Hepatic stellate cell (primary cell): ENCODE measurements around the gene MYORG.
A peak's percentile ranks its signal among the peaks of the same experiment; 100 is the strongest.
"Not testable (repeated sequence)": the region's sequence is repeated elsewhere in the genome, so short reads cannot be mapped to it uniquely, and the experiment has no call there.

Source experiments
- DNase-seq: peaks from one replicate; pipeline ENCODE4 v3.0.0; 2011; ENCODE audit warnings: low spot score

MYORG gene

DNA sequence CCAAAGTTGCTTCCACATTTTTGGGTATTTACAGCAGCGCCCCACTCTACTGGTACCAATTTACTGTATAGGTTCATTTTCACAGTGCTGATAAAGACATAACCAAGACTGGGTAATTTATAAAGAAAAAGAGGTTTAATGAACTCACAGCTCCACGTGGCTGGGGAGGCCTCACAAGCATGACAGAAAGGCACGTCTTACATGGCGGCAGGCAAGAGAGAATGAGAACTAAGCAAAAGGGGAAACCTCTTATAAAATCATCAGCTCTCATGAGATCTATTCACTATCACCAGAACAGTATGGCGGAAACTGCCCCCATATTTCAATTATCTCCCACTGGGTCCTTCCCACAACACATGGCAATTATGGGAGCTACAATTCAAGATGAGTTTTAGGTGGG is 7.9 kb downstream of the MYORG start:
- not testable (repeated sequence) for DNase-seq

DNA sequence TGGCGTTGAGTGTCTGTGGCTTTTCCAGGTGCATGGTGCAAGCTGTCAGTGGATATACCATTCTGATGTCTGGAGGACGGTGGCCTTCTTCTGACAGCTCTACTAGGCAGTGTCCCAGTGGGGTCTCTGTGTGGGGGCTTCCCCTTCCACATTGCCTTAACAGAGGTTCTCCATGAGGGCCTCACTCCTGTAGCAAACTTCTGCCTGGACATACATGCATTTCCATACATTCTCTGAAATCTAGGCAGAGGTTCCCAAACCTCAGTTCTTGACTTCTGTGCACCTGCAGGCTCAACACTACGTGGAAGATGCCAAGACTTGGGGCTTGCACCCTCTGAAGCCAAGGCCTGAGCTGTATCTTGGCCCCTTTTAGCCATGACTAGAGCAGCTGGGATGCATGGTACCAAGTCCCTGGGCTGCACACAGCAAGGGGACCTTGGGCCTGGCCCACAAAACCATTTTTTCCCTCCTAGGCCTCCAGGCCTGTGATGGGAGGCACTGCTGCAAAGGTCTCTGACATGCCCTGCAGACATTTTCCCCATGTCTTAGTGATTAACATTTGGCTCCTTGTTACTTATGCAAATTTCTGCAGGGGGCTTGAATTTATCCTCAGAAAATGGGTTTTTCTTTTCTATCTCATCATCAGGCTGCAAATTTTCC is 8.8 kb downstream of the MYORG start:
- DNase-seq = not testable (repeated sequence)

DNA sequence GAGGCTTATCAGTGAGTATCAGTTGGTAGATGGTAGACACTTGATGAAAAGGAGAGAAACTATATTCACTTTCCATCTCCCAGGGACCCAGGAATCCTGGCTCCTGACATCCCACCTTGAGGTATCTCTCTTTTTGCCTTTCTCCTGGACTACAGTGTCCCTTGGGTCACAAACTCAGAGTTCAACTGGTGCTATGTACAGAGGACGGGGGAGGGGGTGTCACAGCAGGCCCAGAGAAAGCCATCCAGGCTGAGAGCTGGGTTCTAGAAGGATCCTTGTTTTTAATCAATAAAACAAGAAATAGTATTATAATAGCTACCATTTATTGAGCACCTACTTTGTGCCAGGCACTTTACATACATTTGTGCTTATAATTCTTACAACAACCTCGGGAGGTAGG is 10.3 kb downstream of the MYORG start:
- DNase-seq = no peak

DNA sequence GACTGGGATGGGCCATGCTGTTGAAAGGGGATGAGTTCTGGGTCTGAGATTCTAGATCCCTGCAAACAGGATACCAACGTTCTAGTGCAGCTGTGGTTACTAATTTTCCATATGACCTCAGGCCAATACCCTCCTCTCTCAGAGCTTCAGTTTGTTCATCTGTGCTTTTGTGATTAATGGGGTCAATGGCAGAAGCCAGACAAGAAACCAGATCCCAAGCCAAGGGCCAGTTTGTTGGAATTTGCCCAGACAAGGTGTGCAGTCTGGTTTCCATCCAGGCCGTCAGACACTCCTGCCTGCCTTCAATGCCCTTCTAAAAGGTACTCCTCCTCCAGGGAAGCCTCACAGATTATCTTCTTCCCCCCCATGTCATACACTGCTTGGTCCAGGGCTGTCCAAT is 11.4 kb downstream of the MYORG start:
- no peak for DNase-seq

DNA sequence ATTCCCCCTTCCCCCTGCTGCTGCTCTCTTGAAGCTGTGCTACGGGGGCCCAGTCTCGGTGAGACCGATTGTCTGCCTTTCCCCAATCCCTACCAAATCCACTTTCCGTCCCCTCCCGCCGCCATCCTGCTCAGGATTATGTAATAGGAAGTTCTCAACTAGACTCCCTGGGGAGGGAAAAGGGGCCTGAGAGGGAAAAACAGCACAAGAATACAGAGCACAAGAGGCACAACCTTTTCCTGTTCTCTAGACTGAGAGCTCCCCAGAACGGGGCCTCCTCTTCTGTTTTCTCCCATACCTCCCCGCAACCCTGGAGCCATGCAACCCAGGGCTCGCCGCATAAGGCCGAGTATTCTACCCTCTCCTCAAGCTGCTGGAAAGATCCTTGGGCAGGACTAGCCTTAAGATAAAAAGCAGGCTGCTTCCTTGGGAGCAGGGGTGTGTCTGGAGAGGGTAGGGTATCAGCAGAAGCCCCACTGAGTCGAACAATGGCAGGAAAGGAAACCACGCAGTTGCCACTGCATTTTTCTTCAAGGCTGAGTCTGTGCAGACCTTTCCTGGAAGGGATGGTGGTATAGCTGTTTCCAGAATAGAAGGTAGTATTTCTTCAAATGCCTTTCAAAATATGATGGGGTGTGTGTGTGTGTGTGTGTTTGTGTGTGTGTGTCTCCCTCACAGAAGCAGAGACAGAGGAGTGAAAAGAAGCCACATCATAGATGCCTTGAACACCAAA is 12.9 kb downstream of the MYORG start:
- no peak for DNase-seq

DNA sequence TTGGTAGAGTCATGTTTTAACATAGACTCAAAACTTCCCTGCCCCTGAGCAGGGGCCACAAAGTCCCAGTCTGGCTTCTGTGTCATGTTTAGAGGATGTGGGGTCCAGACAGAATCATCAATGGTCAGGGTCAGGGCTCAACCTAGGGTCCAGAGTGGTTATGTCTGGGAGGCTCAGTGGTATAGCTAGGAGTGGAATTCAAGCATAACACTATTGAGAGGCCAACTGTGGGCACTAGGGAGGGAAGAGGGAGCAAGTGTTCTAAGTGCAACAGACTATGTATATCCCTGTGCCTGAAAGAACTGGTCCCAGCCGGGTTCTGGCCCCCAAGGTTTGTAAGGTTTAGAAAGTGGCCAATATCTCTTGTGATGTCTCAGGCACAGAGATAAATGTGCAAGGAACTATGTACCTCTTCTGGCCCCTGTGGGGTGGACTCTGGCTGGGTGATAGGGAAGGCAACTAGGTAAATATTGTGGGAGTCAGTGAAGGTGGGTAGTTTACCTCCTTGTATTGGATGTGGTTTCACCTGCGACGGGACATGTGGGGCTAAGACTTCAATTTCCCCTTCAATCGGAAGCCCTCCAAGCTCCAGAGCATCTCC is 14.0 kb downstream of the MYORG start:
- no peak for DNase-seq

DNA sequence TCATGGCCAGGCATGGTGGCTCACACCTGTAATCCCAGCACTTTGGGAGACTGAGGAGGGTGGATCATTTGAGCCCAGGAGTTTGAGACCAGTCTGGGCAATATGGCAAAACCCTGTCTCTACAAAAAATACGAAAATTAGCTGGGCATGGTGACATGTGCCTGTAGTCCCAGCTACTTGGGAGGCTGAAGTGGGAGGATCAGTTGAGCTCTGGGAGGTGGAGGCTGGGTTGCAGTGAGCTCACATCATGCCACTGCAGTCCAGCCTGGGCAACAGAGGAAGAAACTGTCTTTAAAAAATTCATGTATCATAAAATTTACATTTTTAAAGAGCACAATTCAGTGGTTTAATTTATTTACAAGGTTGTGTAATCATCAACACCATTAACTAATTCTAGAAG is 23.7 kb downstream of the MYORG start:
- not testable (repeated sequence) for DNase-seq

DNA sequence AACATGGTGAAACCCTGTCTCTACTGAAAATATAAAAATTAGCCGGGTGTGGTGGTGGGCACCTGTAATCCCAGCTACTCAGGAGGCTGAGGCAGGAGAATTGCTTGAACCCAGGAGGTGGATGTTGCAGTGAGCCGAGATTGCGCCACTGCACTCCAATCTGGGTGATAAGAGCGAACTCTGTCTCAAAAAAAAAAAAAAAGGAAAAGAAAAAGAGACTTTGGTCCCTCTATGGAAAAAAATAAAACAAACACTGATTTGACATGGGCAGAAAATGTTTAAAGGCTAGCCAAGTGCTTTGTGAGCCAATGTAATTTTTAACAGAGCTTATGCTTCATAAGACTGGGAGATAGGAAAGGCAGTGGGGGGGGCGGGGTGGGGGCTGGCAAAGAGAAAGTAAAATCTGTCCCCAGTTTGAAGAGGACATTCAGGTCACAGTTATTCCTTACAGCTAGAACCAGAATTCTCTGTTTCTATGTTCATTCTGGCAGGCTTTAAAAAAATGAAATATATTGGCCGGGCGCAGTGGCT is 24.5 kb downstream of the MYORG start:
- DNase-seq = not testable (repeated sequence)

DNA sequence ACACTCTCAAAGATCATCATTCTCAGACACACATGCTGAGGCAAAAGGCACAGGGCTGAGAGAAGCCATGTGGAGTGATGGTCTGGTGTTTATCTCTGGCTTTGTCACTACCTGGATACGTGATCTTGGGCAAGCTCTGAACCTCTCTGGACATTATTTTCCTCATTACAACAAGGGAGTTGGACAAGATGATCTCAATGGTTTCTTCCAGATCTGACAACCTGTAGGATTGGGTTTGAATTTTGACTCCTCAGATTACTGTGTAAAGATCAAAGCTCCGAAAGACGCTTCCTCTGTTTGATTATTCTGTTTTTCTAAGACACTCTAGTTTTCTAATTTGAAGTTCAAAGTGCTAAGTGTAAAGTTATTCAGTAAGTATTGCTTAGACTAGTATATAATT is 27.4 kb downstream of the MYORG start:
- DNase-seq = no peak

DNA sequence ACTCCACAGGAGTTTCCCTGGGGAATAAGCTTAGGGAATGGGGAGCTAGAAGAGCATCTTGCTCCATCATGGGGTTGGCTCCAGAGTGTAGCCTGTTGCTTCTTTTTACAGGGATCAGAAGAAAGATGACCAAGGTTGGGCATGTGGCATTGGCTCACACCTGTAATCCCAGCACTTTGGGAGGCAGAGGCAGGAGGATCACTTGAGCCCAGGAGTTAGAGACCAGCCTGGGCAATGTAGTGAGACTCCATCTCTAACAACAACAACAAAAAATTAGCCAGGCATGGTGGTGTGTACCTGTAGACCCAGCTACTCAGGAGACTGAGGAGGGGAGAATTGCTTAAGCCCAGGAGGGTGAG is 28.9 kb downstream of the MYORG start:
- DNase-seq = no peak

DNA sequence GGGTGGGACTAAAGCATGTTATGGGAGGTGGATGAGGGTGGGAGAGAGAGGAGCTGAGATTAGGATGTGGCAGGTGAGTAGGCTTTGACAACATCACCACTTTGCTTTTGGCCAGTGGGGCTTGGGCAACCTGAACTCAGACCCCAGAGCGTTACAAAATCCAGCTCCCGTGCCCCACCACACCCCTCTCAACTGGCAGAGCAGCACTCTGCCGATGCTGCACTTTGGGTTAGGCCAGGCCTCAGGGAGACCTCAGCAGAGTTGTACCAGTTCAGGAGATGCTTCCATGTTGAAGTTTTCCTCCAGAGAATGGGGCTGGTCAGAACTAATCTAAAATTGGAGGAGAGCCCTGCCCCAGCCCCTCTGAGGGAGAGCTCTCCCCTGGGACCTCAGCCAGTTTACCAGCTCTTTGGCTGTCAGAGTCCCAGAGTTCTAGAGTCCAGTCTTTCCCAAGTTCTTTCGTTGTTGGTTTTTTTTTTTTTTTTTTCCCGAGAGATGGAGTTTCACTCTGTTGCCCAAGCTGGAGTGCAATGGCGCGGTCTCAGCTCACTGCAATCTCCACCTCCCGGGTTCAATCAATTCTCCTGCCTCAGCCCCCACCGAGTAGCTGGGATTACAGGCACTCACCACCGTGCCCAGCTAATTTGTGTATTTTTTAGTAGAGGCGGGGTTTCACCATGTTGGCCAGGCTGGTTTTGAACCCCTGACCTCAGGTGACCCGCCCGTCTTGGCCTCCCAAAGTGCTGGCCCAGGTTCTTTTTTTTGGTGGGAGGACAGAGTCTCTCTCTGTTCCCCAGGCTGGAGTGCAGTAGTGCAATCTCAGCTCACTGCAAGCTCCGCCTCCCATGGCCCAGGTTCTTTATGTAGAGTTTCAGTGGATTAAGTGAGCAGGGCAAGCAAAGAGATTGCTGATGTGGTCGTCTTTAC is 29.6 kb downstream of the MYORG start:
- DNase-seq = no peak

DNA sequence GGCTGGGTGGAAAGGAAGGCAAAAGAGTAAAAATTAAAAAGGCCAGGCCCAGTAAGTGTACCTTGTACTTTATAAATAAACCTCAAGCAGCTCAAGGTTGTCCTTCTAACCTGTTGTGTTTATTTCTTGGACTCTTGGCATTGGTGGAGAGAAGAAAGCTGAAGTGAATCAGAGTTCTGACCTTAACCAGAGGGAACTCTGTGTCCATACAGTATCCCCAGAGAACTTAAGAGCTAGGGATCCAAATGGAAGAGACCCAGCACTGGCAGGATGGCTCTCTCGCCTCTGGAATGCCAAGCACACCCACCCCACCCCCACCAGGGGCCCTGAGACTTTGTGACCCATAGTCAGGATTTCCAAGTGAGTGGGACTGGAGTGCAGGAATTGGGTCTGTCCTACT is 33.1 kb downstream of the MYORG start:
- no peak for DNase-seq

DNA sequence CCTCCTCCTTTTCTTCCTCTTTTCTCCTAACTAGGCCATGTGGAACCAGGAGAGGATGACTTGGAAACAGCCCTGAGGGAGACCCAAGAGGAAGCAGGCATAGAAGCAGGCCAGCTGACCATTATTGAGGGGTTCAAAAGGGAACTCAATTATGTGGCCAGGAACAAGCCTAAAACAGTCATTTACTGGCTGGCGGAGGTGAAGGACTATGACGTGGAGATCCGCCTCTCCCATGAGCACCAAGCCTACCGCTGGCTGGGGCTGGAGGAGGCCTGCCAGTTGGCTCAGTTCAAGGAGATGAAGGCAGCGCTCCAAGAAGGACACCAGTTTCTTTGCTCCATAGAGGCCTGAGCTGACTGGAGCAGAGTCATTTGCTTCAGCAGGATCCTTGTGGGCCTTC is 33.6 kb downstream of the MYORG start:
- no peak for DNase-seq

DNA sequence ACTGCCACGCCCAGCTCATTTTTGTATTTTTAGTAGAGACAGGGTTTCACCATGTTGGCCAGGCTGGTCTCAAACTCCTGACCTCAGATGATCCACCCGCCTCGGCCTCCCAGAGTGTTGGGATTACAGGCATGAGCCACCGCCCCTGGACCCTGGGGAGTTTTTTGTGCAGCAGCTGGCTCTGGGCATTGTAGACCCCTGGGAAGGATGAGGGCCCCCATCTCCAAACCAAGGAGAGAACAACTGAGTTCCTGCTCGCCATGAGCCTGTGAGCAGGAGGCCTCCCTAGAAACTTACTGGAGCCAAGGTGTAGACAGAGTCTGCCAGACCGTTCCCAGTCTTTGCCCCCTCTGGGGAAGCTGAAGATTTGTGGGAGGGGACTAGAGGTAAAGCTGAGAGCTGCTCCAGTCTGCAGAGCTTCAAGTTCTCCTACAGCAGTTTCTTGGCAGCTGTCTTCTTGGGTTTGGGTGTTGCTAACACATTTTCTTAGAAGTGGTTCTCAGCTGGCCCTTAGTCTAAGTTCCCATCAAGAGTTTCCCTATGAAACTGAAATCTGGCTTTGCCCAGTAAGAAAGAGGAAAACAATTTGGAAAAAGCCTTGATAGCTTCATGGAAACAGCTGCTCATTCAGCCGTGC is 34.9 kb downstream of the MYORG start:
- DNase-seq = no peak

DNA sequence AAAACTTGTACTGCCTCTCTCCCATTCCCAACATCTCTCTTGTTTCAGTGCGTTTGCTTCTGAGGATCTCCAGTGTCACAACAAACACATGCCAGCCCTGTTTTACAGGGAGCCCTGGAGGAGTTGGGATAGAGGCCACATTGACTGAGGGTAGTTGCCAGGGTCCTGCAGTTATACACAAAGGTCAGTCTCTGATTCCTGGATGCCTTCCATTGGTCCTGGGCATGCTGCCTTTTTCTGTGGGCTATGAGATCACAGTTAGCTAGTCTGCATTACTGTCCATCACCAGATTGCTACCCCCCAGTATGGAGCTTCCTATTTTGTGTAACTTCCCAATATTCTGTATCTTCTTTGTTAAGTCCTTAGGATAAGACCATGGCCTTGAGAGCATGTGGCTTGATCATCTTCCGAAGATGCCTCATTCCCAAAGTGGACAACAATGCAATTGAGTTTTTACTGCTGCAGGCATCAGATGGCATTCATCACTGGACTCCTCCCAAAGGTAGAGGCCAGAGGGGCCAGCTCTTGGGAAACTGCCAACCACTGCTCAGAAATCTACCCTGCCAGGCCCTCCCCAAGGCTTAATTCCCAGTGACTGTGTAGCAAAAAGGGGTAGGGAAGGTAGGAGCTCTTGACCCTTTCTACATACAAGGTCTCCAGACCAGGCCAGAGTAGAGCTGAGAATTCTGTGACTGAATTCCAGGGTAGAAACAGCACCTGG is 37.9 kb downstream of the MYORG start:
- DNase-seq = no peak

DNA sequence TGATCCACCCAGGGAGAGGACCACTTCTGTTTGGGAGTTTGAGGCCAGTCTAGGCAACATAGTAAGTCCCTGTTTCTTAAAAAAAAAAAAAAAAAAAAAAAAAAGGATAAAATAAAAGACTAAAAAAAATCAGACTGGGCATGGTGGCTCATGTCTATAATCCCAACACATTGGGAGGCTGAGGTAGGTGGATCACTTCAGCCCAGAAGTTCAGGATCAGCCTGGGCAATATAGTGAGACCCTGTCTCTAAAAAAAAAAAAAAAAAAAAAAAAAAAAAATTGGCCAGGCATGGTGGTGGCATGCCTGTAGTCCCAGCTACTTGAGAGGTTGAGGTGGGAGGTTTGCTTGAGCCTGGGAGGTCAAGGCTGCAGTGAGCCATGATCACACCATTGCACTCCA is 38.6 kb downstream of the MYORG start:
- not testable (repeated sequence) for DNase-seq

DNA sequence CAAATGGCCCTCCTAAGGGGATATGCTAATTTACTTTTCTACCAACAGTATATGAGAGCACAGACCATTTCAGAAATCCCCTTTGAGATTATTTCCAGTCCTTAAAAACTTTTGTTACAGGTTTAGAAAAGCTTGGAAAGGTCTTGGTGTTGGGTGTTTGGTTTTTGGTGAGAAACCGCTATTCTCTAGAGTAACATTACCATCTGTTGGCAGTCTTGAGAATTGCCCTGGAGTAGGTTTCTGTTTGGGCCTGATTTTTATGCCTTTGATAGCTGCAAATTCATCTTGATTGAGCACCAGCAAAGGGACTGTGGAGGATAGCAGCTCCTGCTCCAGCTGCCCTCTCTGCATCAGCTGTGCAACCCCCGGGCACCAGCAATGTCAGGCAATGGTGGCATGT is 39.3 kb downstream of the MYORG start:
- peak; percentile 8 for DNase-seq

DNA sequence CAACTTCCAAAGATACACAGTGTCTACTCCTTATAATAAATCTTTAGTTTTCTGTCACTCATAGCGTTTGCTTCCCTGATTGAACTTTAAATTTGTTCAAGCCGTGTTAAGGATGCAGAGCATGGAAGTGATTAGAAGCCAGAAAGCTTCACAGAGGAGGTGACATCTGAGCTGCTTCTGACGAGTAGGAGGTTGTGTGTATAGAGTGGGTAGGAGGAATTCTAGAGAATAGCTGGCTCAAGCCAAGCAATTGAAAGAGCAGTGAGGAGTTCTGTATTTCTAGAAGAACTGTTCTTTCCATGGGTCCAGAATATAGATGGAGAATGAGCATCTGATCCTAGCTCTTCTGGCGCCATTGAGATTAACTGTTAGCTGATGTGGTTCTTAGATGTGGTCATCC is 41.3 kb downstream of the MYORG start:
- no peak for DNase-seq

DNA sequence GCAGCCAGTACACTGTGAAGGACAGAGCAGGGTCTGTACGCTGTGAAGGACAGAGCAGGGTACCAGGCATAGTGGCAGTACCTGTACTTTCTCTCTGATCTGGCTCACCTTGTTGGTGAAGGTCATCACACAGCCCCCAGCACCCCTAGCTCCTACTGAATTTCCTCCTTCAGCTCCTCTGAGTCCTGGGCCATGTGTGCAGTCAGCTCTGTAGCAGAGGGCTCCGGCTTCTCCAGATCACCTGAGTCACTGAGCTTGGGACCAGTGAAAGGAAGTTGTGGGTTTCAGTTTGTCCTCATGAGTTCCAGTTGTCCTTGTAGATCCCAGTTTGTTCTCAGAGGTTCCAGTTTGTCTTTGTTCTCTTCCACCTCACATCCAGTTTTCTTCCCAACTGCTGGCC is 41.8 kb downstream of the MYORG start:
- DNase-seq = no peak

DNA sequence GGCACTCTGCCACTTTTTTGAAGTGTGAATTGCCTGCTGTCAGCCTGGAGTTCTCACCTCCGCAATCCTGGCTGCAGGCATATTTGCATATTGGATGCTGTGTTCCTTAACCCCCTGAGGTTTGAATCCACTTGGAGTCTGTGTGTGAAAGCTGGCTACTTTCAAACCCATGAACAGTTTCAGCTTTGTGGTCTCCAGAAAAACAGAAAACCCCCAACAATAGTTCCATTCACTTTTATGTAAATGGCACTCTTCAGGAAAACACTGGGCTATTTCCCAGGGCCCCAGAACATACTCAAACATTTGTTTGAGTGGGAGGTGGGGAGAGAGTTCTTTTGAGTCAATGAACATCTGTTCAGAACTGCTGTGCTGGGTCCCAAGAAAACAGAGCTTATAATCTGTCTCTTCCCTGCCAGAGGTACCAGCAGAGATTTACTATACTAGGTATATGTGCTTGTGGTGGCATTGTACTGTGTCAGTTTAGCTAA is 42.3 kb downstream of the MYORG start:
- no peak for DNase-seq

DNA sequence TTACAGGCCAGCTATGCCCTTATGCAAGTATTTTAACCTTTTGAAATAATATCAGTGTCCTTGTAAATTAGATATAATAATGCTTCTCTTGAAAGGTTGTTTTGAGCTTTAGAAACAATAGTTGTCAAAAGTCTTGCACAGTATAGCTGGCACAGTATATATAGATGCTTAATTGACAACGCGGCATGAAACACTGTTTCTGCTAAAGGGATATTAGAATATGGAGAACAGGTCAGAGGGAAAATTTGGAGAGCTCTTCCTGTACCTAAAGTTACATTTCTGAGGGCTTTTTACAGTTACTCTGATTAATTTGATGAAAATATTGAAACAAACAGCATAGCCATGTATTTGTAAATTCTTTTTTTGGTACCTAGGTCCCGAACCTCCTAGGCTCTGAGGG is 42.9 kb downstream of the MYORG start:
- no peak for DNase-seq
